CD4-positive, alpha-beta memory T cell (primary cell): ENCODE data around the gene RPL19. TPM values are rescaled to one million over a fixed set of nuclear protein-coding genes. Genes with fewer than 3 reads are reported as not detected.

Experiments used
- CTCF ChIA-PET: fragments of 350-600 bp; sonication (Branson Sonifier 250); formaldehyde crosslinking; loops from one replicate; lab custom pipeline; 2021; ENCODE audit warnings: inconsistent platforms; ENCODE audit not compliant: partially characterized antibody; lab: Charles Lee
- POLR2A ChIA-PET: fragments of 350-600 bp; sonication (Branson Sonifier 250); formaldehyde crosslinking; loops from one replicate; lab custom pipeline; 2021; ENCODE audit not compliant: partially characterized antibody; lab: Charles Lee
- DNase-seq, 5 donors: peaks; one replicate each; pipeline versions ENCODE4 v3.0.0 to v3.0.0-alpha.2; 2020 to 2022; ENCODE audit warnings: mixed read lengths in 1 of 5
- H3K27ac ChIP-seq: one replicate; pipeline ENCODE4 v1.7.0; 2013; ENCODE audit warnings: low read depth, low read length
- H3K27me3 ChIP-seq: 2 replicates; pipeline ENCODE4 v1.7.0; 2013; ENCODE audit warnings: mild to moderate bottlenecking, low read length, moderate library complexity; ENCODE audit not compliant: insufficient read depth
- H3K36me3 ChIP-seq: 2 replicates; pipeline ENCODE4 v1.7.0; 2013; ENCODE audit warnings: mild to moderate bottlenecking, low read length, moderate library complexity; ENCODE audit not compliant: insufficient read depth
- H3K4me1 ChIP-seq: 2 replicates; pipeline ENCODE4 v1.7.0; 2013; ENCODE audit warnings: mild to moderate bottlenecking, low read length, moderate library complexity; ENCODE audit not compliant: insufficient read depth
- H3K4me3 ChIP-seq, 2 donors: one replicate each; pipeline ENCODE4 v1.7.0; 2013; ENCODE audit warnings: low read length in 2 of 2, mild to moderate bottlenecking in 1 of 2
- H3K9me3 ChIP-seq, 2 donors: one replicate each; pipeline ENCODE4 v1.7.0; 2013; ENCODE audit warnings: low read length in 2 of 2, control low read depth in 1 of 2; ENCODE audit not compliant: control insufficient read depth in 1 of 2
- H3K27ac Mint-ChIP-seq, 7 donors: one replicate each; pipeline ENCODE4 v1.8.0; 2020 to 2021; ENCODE audit warnings: mixed read lengths in 7 of 7, mild to moderate bottlenecking in 6 of 7, inconsistent platforms in 3 of 7, moderate library complexity in 3 of 7
- H3K27me3 Mint-ChIP-seq, 2 donors: one replicate each; pipeline ENCODE4 v1.8.0; 2020 to 2021; ENCODE audit warnings: mixed read lengths in 2 of 2
- H3K36me3 Mint-ChIP-seq, 2 donors: one replicate each; pipeline ENCODE4 v1.8.0; 2020 to 2021; ENCODE audit warnings: mixed read lengths in 2 of 2, inconsistent platforms in 1 of 2, mild to moderate bottlenecking in 1 of 2
- H3K4me1 Mint-ChIP-seq, 4 donors: one replicate each; pipeline ENCODE4 v1.8.0; 2020 to 2021; ENCODE audit warnings: mixed read lengths in 4 of 4, mild to moderate bottlenecking in 1 of 4
- H3K4me3 Mint-ChIP-seq, 8 donors: one replicate each; pipeline ENCODE4 v1.8.0; 2020 to 2021; ENCODE audit warnings: mixed read lengths in 8 of 8, mild to moderate bottlenecking in 7 of 8, moderate library complexity in 6 of 8, inconsistent platforms in 3 of 8
- H3K9me3 Mint-ChIP-seq, 8 donors: one replicate each; pipeline ENCODE4 v1.8.0; 2020 to 2021; ENCODE audit warnings: mixed read lengths in 8 of 8, mild to moderate bottlenecking in 5 of 8, inconsistent platforms in 3 of 8, moderate library complexity in 1 of 8
- intact Hi-C: fragments of 100-400 bp; cut with micrococcal nuclease; formaldehyde crosslinking; loops from one replicate; pipeline ENCODE4 v1.15.1; 2023
- polyA plus RNA-seq, 2 donors: library from polyadenylated mRNA; unstranded; fragments of 300-500 nt; fragmentation: Illumina TruSeq; gene quantifications; one replicate each; pipeline ENCODE4 v1.2.3, GENCODE V29; 2021
- total RNA-seq, 2 experiments: library from RNA; stranded (reverse); gene quantifications; one replicate each; pipeline ENCODE4 v1.2.3, GENCODE V29; 2021

Gene RPL19
- total and polyA plus RNA-seq, 4 experiments from 2014 or later = 2,224 to 3,299 (median 3,252) TPM

DNA sequence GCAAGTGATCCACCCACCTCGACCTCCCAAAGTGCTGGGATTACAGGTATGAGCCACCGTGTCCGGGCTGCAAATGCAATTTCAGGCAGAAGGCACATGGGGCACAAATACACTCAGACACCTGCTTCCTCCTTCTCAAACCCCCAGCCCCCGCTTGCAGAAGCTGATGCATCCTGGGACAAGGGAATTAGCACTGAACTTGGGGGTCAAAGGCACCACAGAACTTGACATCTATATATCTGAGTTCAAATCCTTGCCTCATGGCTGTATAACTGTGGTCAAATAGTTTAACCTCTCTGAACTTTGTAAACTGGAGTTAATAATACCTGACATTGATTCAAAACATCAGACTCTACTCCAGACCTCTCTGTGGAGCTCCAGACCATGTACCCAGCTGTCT lies 30.0 kb upstream of the RPL19 start:
- Mint-ChIP-seq H3K27ac (no peak overlapping the region), H3K4me3 (no peak overlapping the region), H3K27me3 (peaks cover 9 to 13% of the 10 kb centered on the region in 2 donors), H3K9me3 (peaks cover 0 to 2% (median 0%) of the 10 kb centered on the region in 8 donors), H3K4me1 (peaks cover 10 to 33% (median 22%) of the 10 kb centered on the region in 4 donors), H3K36me3 (peaks cover 0 to 2% of the 10 kb centered on the region in 2 donors)
- Histone ChIP-seq H3K27me3 (no peaks in the 10 kb centered on the region), H3K36me3 (no peaks in the 10 kb centered on the region), H3K27ac (no peak overlapping the region), H3K4me3 (no peak overlapping the region), H3K4me1 (peaks cover 14% of the 10 kb centered on the region), H3K9me3 (no peaks in the 10 kb centered on the region)
- intact Hi-C loops = no loop called here
- ChIA-PET CTCF (interaction anchor here (0.6 to 3.0 kb wide), 7 partner anchors 8 to 187 kb away, joined by 3 to 22 read pairs (median 3); no protein-coding TSS in a partner anchor), POLR2A (no interaction called here)
- DNase-seq = no peak

DNA sequence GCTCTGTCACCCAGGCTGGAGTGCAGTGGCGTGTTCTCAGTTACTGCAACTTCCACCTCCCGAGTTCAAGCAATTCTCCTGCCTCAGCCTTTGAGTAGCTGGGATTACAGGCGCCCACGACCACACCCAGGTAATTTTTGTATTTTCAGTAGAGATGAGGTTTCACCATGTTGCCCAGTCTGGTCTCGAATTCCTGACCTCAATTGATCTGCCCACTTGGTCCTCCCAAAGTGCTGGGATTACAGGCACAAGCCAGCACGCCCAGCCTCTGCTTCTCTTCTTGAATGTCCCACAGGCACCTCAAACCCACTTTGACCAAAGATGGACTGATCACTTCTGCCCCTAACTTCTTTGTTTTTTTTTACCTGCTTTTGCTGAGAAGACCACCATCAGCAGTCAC lies 29.5 kb upstream of the RPL19 start:
- Mint-ChIP-seq H3K4me1 (peaks cover 10 to 34% (median 21%) of the 10 kb centered on the region in 4 donors), H3K36me3 (peaks cover 0 to 3% of the 10 kb centered on the region in 2 donors), H3K27me3 (peaks cover 9 to 13% of the 10 kb centered on the region in 2 donors), H3K9me3 (peaks cover 0 to 2% (median 0%) of the 10 kb centered on the region in 8 donors), H3K27ac (no peak overlapping the region), H3K4me3 (no peak overlapping the region)
- no peaks in the 10 kb centered on the region for H3K27me3 ChIP-seq
- CTCF ChIA-PET = interaction anchor here (0.6 to 2.9 kb wide), 7 partner anchors 8 to 188 kb away, joined by 3 to 19 read pairs (median 3); no protein-coding TSS in a partner anchor
- H3K4me1 ChIP-seq = peaks cover 9% of the 10 kb centered on the region
- no peak overlapping the region for H3K27ac ChIP-seq
- intact Hi-C loops = no loop called here
- H3K9me3 ChIP-seq = no peaks in the 10 kb centered on the region
- DNase-seq = no peak
- H3K4me3 ChIP-seq = no peak overlapping the region
- POLR2A ChIA-PET = no interaction called here
- H3K36me3 ChIP-seq = no peaks in the 10 kb centered on the region

DNA sequence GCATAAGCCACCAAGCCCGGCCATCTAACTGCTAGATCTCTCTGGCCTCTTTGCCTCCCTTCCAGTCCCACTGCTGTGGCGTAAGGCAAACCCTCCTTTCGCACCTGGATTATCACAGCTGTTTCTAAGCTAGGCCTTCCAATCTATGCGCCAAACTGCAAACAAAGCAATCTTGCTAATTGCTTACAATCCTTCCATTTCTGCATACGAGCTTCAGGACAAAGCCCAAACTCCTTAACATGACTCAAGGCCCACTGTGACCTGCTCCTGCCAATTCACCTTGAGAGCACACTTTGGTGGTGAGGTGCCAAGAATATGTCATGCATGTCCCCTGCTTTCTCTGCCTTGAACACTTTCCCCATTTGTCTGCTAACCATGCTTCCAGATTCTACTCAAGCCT lies 28.1 kb upstream of the RPL19 start:
- ChIA-PET CTCF (interaction anchor here (1.1 to 2.9 kb wide), 3 partner anchors 8 to 189 kb away, joined by 3 to 19 read pairs (median 3); no protein-coding TSS in a partner anchor), POLR2A (interaction anchor here (0.6 to 1.1 kb wide), 2 partner anchors 28 to 101 kb away, joined by 3 to 4 read pairs; partner anchors contain the start of gene RPL19)
- Histone ChIP-seq H3K36me3 (no peaks in the 10 kb centered on the region), H3K27ac (no peak overlapping the region), H3K9me3 (no peaks in the 10 kb centered on the region), H3K4me3 (no peak overlapping the region), H3K27me3 (no peaks in the 10 kb centered on the region), H3K4me1 (peaks cover 6% of the 10 kb centered on the region)
- H3K36me3 Mint-ChIP-seq = peaks cover 5 to 14% of the 10 kb centered on the region in 2 donors
- DNase-seq = no peak
- H3K27ac Mint-ChIP-seq = peak overlapping the region in 1 of 7 donors; percentile 56
- H3K4me3 Mint-ChIP-seq = no peak overlapping the region
- peaks cover 7 to 10% of the 10 kb centered on the region in 2 donors for H3K27me3 Mint-ChIP-seq
- peaks cover 0 to 2% (median 0%) of the 10 kb centered on the region in 8 donors for H3K9me3 Mint-ChIP-seq
- peaks cover 10 to 31% (median 16%) of the 10 kb centered on the region in 4 donors for H3K4me1 Mint-ChIP-seq
- intact Hi-C loops = no loop called here

- Histone ChIP-seq H3K36me3 (no peaks in the 10 kb centered on the region), H3K4me3 (no peak overlapping the region), H3K9me3 (no peaks in the 10 kb centered on the region), H3K27me3 (no peaks in the 10 kb centered on the region), H3K4me1 (no peaks in the 10 kb centered on the region), H3K27ac (no peak overlapping the region)
- Mint-ChIP-seq H3K27ac (peak overlapping the region in 2 of 7 donors; percentile 5 to 56), H3K4me1 (peaks cover 5 to 24% (median 10%) of the 10 kb centered on the region in 4 donors), H3K4me3 (no peak overlapping the region), H3K36me3 (peaks cover 13 to 23% of the 10 kb centered on the region in 2 donors), H3K27me3 (peaks cover 4 to 5% of the 10 kb centered on the region in 2 donors), H3K9me3 (peaks cover 0 to 2% (median 0%) of the 10 kb centered on the region in 8 donors)
- ChIA-PET CTCF (interaction anchor here (2.8 to 6.9 kb wide), 6 partner anchors 9 to 249 kb away, joined by 14 to 153 read pairs (median 26); partner anchors contain the start of genes ARL5C, LASP1NB and PLXDC1), POLR2A (interaction anchor here (0.7 to 0.9 kb wide), 2 partner anchors 8 to 10 kb away, joined by 3 to 4 read pairs; no protein-coding TSS in a partner anchor)
- DNase-seq = no peak
- intact Hi-C loops = no loop called here
Observed at GRCh38 chr17:39173080-39173479, 27.0 kb upstream of the RPL19 start.

DNA sequence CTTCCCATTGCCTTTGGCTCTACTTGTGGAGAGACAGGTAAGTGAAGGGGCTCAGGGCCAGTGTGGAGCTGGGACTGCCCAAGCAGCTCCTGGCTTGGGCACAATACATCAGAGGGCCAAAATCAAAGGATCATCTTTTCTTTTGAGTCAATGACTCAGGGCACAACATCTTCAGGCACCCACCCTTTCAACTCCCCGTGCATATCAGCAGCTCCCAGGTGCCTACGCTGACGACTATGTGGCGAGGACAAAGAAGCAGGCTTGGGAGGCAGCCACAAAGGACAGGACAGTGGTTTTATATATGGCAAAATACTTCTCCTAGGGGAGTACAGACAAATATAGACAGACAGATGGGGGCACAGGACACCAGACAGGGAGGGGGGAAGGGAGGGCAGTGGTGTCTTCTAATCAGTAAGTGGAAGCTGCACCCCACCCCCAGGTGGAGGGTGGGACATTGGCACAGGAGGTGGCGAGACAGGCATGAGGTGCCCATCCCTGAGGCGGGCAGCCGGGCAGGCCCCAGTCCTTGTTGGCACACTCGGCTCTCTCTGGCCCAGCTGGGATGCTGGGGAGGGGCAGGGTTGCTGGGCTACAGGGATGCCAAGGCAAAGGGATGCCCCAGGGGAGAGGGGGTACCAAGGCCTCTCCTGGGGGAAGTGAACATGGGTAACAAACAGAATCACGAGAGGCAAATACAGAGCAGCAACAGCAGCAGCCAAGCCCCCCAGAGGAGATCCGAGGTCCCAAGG lies 26.4 kb upstream of the RPL19 start:
- CTCF ChIA-PET = interaction anchor here (1.0 to 6.9 kb wide), 13 partner anchors 10 to 286 kb away, joined by 3 to 153 read pairs (median 13); partner anchors contain the start of genes ARL5C, LASP1NB, PLXDC1 and RPL19
- Mint-ChIP-seq H3K27ac (peak overlapping the region in 2 of 7 donors; percentile 5 to 56), H3K9me3 (no peaks in the 10 kb centered on the region), H3K27me3 (peaks cover 0 to 4% of the 10 kb centered on the region in 2 donors), H3K36me3 (peaks cover 13 to 29% of the 10 kb centered on the region in 2 donors), H3K4me3 (no peak overlapping the region), H3K4me1 (peaks cover 5 to 24% (median 10%) of the 10 kb centered on the region in 4 donors)
- POLR2A ChIA-PET = interaction anchor here (0.7 to 2.1 kb wide), 5 partner anchors 9 to 191 kb away, joined by 3 to 17 read pairs (median 4); no protein-coding TSS in a partner anchor
- Histone ChIP-seq H3K36me3 (no peaks in the 10 kb centered on the region), H3K27ac (no peak overlapping the region), H3K27me3 (no peaks in the 10 kb centered on the region), H3K4me3 (no peak overlapping the region), H3K9me3 (no peaks in the 10 kb centered on the region), H3K4me1 (no peaks in the 10 kb centered on the region)
- intact Hi-C loops = no loop called here
- DNase-seq = no peak

GRCh38 chr17:39174920-39175694 lies 25.0 kb upstream of the RPL19 start:
- intact Hi-C loops = loop anchor here (1.0 kb wide), 2 partner anchors 106 to 192 kb away; no protein-coding TSS in a partner anchor
- Mint-ChIP-seq H3K27ac (peak overlapping the region in 6 of 7 donors; percentile 23 to 84 (median 67)), H3K9me3 (no peaks in the 10 kb centered on the region), H3K4me1 (peaks cover 5 to 24% (median 10%) of the 10 kb centered on the region in 4 donors), H3K4me3 (no peak overlapping the region), H3K27me3 (no peaks in the 10 kb centered on the region), H3K36me3 (peaks cover 13 to 31% of the 10 kb centered on the region in 2 donors)
- CTCF ChIA-PET = interaction anchor here (0.6 to 6.9 kb wide), 27 partner anchors 8 to 354 kb away, joined by 3 to 153 read pairs (median 4); partner anchors contain the start of genes ARL5C, LASP1NB, PLXDC1 and RPL19
- H3K4me3 ChIP-seq = no peak overlapping the region
- no peaks in the 10 kb centered on the region for H3K36me3 ChIP-seq
- H3K9me3 ChIP-seq = no peaks in the 10 kb centered on the region
- no peaks in the 10 kb centered on the region for H3K27me3 ChIP-seq
- no peaks in the 10 kb centered on the region for H3K4me1 ChIP-seq
- no peak overlapping the region for H3K27ac ChIP-seq
- POLR2A ChIA-PET = interaction anchor here (0.5 to 2.1 kb wide), 6 partner anchors 9 to 192 kb away, joined by 3 to 17 read pairs (median 6); partner anchors contain the start of gene ARL5C
- DNase-seq = peak; percentile 68 to 73 (median 72)
